A549 treated with AZD9567 at 1 μM for 4 hours (cell line): ENCODE data around the gene TTBK2. TPM values are rescaled to one million over a fixed set of nuclear protein-coding genes. Genes with fewer than 3 reads are reported as not detected.

Source experiments
- total RNA-seq: library from RNA; stranded (reverse); fragments of 200-300 nt; extraction: Qiagen RNA extraction; gene quantifications from 5 replicates; pipeline ENCODE4 v1.2.3, GENCODE V29; 2022; ENCODE audit not compliant: insufficient read depth

Gene TTBK2
- total RNA-seq = 1.1 to 2.8 TPM (median 2.2 TPM) in 5 replicates

GRCh38 chr15:42920519-42921341 is at the start of gene TTBK2:
Gene TTBK2 (minus strand): TSS chr15:42920778. CDS start chr15:42878617, 42,161 bp downstream.

GRCh38 chr15:42736793-42737528 is 183.6 kb downstream of the TTBK2 start, which contains the start of gene CDAN1:
Gene CDAN1 (minus strand): TSS chr15:42737128. CDS start chr15:42737102, 26 bp downstream.

Other genes starting within 250 kb of the TTBK2 start
- gene CDAN1, start 183.7 kb downstream of the TTBK2 start, total RNA-seq = 3.7 to 7.9 TPM (median 7.2 TPM) in 5 replicates
- 3.2 to 9.1 TPM (median 4.3 TPM) in 5 replicates for gene UBR1, start 185.3 kb upstream of the TTBK2 start, total RNA-seq
- 7.1 to 19.2 TPM (median 7.4 TPM) in 5 replicates for gene TMEM62, start 212.8 kb upstream of the TTBK2 start, total RNA-seq